Measurements from ENCODE around the gene PDE8A.

- TF ChIP-seq, protein P1, sequence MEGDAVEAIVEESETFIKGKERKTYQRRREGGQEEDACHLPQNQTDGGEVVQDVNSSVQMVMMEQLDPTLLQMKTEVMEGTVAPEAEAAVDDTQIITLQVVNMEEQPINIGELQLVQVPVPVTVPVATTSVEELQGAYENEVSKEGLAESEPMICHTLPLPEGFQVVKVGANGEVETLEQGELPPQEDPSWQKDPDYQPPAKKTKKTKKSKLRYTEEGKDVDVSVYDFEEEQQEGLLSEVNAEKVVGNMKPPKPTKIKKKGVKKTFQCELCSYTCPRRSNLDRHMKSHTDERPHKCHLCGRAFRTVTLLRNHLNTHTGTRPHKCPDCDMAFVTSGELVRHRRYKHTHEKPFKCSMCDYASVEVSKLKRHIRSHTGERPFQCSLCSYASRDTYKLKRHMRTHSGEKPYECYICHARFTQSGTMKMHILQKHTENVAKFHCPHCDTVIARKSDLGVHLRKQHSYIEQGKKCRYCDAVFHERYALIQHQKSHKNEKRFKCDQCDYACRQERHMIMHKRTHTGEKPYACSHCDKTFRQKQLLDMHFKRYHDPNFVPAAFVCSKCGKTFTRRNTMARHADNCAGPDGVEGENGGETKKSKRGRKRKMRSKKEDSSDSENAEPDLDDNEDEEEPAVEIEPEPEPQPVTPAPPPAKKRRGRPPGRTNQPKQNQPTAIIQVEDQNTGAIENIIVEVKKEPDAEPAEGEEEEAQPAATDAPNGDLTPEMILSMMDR (conservative IDR thresholded peaks at IDR 0.05; ENCODE audit: low read length), result no peak
- TF ChIP-seq EZH2phosphoT487 (IDR thresholded peaks at IDR 0.05; ENCODE audit: borderline replicate concordance, low read depth, low read length), result no peak
These were observed 173.7 kb downstream of the PDE8A start for GRCh38 chr15:85155360-85155759.
